Measurements from ENCODE around the gene SCAMP2.

- no peak for TF ChIP-seq EZH2 (IDR thresholded peaks at IDR 0.05; ENCODE audit: borderline replicate concordance, low read depth, low read length, poor library complexity, severe bottlenecking)
- TF ChIP-seq CTCF (conservative IDR thresholded peaks at IDR 0.05; ENCODE audit: low read depth, low read length): no peak
These were observed 78.2 kb downstream of the SCAMP2 start for GRCh38 chr15:74794970-74795349.
